Measurements from ENCODE around the gene SERPINB1.

The SERPINB1 gene

DNA sequence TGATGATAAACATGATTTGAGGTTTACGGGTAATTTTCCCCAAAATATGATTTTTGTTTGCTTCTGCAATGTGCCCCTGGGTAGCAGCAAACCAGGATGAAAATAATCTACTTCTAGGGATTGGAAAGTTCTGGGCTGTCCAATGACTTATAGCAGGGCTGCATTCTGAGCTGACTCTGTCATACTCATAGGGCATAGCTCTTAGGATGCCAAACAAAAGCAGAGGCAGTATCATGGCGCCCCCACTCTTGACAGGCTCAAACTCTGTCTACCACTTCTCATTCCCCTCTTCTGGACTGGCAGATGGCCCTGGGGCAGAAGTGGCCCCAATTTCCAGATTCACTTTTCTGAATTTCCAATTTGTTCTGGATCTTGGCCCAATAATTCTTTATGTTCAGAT is 10.3 kb downstream of the SERPINB1 start:
- no peak overlapping the region for H3K27ac ChIP-seq
- H3K4me3 ChIP-seq = no peak overlapping the region
- no peaks in the 10 kb centered on the region for H3K9me3 ChIP-seq (ENCODE audit: low read depth, low read length)
- TF ChIP-seq POLR2AphosphoS5 (IDR thresholded peaks at IDR 0.05; ENCODE audit: borderline replicate concordance, low read depth, low read length) (no peak), FOXP2 (optimal IDR thresholded peaks at IDR 0.05; ENCODE audit: control extremely low read depth, extremely low read length, insufficient read depth) (no peak), EZH2 (IDR thresholded peaks at IDR 0.05) (no peak)
- no peaks in the 10 kb centered on the region for H3K36me3 ChIP-seq (ENCODE audit: insufficient read depth, low read length)
- DNase-seq (ENCODE audit: low read depth, low spot score) = no peak
- no peak overlapping the region for H3K9ac ChIP-seq (ENCODE audit: insufficient read length)

DNA sequence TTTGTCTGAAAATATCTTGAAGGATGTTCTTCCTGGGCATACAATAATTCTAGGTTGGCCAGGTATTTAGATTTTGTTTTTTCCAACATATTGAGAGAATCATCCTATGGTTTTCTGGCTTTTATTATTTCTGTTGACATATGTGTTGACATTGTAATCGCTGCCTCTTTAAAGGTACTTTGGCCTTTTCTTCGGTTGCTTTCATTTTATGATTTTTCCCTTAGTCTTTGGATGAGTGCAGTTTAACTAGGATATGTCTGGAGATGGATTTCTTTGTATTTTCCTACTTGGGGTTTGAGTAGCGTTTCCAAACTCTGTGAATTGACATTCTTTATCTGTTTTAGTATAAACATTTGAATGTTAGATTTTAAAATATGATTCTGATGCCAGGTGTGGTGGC is 11.5 kb downstream of the SERPINB1 start:
- TF ChIP-seq POLR2AphosphoS5 (IDR thresholded peaks at IDR 0.05; ENCODE audit: borderline replicate concordance, low read depth, low read length) = no peak
- no peak for TF ChIP-seq EZH2 (IDR thresholded peaks at IDR 0.05)
- TF ChIP-seq FOXP2 (optimal IDR thresholded peaks at IDR 0.05; ENCODE audit: control extremely low read depth, extremely low read length, insufficient read depth) = no peak
- no peak overlapping the region for H3K4me3 ChIP-seq
- no peak for DNase-seq (ENCODE audit: low read depth, low spot score)
- H3K27ac ChIP-seq = no peak overlapping the region
- H3K9ac ChIP-seq (ENCODE audit: insufficient read length) = no peak overlapping the region
- no peaks in the 10 kb centered on the region for H3K36me3 ChIP-seq (ENCODE audit: insufficient read depth, low read length)
- H3K9me3 ChIP-seq (ENCODE audit: low read depth, low read length) = no peaks in the 10 kb centered on the region

DNA sequence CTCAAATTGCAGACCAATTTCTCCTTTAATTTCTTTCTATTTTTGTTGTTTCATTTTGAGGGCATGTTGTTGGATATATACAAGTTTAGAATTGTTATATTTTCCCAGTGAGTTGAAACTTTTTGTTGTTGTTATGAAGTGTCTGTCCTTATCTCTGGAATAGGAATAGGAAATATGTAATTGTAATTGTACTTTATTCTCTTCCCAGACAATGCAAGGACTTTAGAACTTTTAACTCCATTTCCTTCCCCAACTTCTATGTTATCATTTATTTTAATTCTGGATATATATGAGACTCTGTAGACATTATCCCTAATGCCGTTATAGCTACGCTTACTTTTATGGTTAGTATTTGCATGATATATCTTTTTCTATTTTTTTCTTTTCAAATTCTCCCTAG is 12.4 kb downstream of the SERPINB1 start:
- no peak overlapping the region for H3K27ac ChIP-seq
- DNase-seq (ENCODE audit: low read depth, low spot score) = no peak
- no peak for TF ChIP-seq POLR2AphosphoS5 (IDR thresholded peaks at IDR 0.05; ENCODE audit: borderline replicate concordance, low read depth, low read length)
- no peak for TF ChIP-seq EZH2 (IDR thresholded peaks at IDR 0.05)
- no peak for TF ChIP-seq FOXP2 (optimal IDR thresholded peaks at IDR 0.05; ENCODE audit: control extremely low read depth, extremely low read length, insufficient read depth)
- no peak overlapping the region for H3K9ac ChIP-seq (ENCODE audit: insufficient read length)
- H3K9me3 ChIP-seq (ENCODE audit: low read depth, low read length) = no peaks in the 10 kb centered on the region
- H3K4me3 ChIP-seq = no peak overlapping the region
- no peaks in the 10 kb centered on the region for H3K36me3 ChIP-seq (ENCODE audit: insufficient read depth, low read length)

DNA sequence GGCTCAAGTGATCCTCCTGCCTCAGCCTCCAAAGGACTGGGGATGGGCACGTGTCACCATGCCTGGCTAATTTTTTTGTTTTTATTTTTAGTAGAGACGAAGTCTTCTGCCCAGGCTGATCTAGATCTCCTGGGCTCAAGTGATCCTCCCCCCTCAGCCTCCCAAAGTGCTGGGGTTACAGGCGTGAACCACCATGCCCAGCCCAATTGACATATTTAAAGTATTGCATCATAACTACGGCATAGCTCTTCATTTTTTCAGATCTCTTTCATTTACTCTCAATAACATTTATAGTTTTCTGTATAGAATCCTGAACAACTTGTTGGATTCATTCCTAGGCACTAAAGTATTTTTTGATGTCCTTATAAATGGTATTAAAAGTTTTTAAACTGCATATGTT is 13.0 kb downstream of the SERPINB1 start:
- TF ChIP-seq POLR2AphosphoS5 (IDR thresholded peaks at IDR 0.05; ENCODE audit: borderline replicate concordance, low read depth, low read length) (no peak), EZH2 (IDR thresholded peaks at IDR 0.05) (no peak), FOXP2 (optimal IDR thresholded peaks at IDR 0.05; ENCODE audit: control extremely low read depth, extremely low read length, insufficient read depth) (no peak)
- no peak overlapping the region for H3K4me3 ChIP-seq

GRCh38 chr6:2827142-2827541 is 14.5 kb downstream of the SERPINB1 start:
- Histone ChIP-seq H3K4me3 (no peak overlapping the region), H3K27ac (no peak overlapping the region), H3K36me3 (ENCODE audit: insufficient read depth, low read length) (no peaks in the 10 kb centered on the region), H3K9me3 (ENCODE audit: low read depth, low read length) (no peaks in the 10 kb centered on the region), H3K9ac (ENCODE audit: insufficient read length) (no peak overlapping the region)
- TF ChIP-seq POLR2AphosphoS5 (IDR thresholded peaks at IDR 0.05; ENCODE audit: borderline replicate concordance, low read depth, low read length) = no peak
- TF ChIP-seq EZH2 (IDR thresholded peaks at IDR 0.05) = no peak
- no peak for TF ChIP-seq FOXP2 (optimal IDR thresholded peaks at IDR 0.05; ENCODE audit: control extremely low read depth, extremely low read length, insufficient read depth)
- no peak for DNase-seq (ENCODE audit: low read depth, low spot score)

More for the DNA sequence above, 13.0 kb downstream of the SERPINB1 start:
- no peaks in the 10 kb centered on the region for H3K36me3 ChIP-seq (ENCODE audit: insufficient read depth, low read length)
- H3K9ac ChIP-seq (ENCODE audit: insufficient read length) = no peak overlapping the region
- H3K9me3 ChIP-seq (ENCODE audit: low read depth, low read length) = no peaks in the 10 kb centered on the region
- DNase-seq (ENCODE audit: low read depth, low spot score) = no peak
- H3K27ac ChIP-seq = no peak overlapping the region

DNA sequence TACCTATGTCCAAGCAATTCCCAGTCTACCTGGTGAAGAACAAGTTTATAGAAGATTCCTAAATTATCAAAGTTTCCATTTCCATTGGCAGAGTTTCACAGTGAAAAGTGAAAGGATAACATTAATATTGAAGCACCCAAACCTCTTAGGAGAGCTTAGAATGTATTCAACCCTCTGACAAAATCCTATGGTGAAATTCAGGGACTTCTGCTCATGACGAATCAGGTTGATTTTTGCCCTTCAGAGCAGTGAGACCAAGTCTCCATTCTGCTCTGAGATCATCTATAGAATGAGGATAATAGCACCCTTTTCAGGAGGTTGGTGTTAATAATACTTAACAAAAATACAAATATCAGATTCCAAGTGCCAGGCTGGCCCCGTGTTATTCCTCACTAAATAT is 15.5 kb downstream of the SERPINB1 start:
- H3K9me3 ChIP-seq (ENCODE audit: low read depth, low read length) = no peaks in the 10 kb centered on the region
- no peak for DNase-seq (ENCODE audit: low read depth, low spot score)
- no peak overlapping the region for H3K4me3 ChIP-seq
- H3K9ac ChIP-seq (ENCODE audit: insufficient read length) = no peak overlapping the region
- TF ChIP-seq EZH2 (IDR thresholded peaks at IDR 0.05) = no peak
- TF ChIP-seq POLR2AphosphoS5 (IDR thresholded peaks at IDR 0.05; ENCODE audit: borderline replicate concordance, low read depth, low read length) = no peak
- H3K27ac ChIP-seq = no peak overlapping the region
- no peaks in the 10 kb centered on the region for H3K36me3 ChIP-seq (ENCODE audit: insufficient read depth, low read length)

DNA sequence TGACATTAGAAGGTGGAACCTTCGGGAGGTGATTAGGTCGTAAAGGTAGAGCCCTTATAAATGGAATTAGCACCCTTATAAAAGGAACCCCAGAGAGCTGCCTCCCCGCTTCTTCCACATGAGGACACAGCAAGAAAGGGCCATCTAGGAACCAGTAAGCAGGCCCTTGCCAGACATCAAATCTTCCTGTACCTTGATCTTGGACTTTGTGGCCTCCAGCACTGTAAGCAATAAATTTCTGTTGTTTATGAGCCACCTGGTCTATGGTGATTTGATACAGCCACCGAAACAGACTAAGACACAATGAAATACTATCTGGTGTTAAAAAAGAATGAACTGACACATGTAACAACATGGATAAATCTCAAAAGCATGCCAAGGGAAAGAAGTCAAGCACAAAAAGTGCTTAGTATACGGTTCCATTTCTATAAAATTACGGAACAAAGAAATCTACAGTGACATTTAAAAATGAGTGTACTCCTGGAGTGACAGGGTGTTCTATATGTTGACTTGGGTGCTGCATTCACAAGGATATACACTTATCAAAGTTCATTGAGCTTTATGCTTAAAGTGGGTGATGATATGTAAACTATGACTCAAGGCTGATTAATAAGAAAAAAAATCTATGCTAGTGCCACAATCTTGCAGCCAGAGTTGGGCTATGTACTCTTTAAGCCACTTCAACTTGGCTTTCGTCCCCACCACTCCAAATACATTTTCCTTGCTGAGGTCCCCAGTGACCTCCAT is 18.4 kb downstream of the SERPINB1 start:
- DNase-seq (ENCODE audit: low read depth, low spot score) = no peak
- H3K27ac ChIP-seq = no peak overlapping the region
- no peaks in the 10 kb centered on the region for H3K36me3 ChIP-seq (ENCODE audit: insufficient read depth, low read length)
- no peaks in the 10 kb centered on the region for H3K9me3 ChIP-seq (ENCODE audit: low read depth, low read length)
- TF ChIP-seq EZH2 (IDR thresholded peaks at IDR 0.05) (no peak), POLR2AphosphoS5 (IDR thresholded peaks at IDR 0.05; ENCODE audit: borderline replicate concordance, low read depth, low read length) (no peak), FOXP2 (optimal IDR thresholded peaks at IDR 0.05; ENCODE audit: control extremely low read depth, extremely low read length, insufficient read depth) (no peak)
- H3K9ac ChIP-seq (ENCODE audit: insufficient read length) = no peak overlapping the region
- H3K4me3 ChIP-seq = no peak overlapping the region

- no peaks in the 10 kb centered on the region for H3K36me3 ChIP-seq (ENCODE audit: insufficient read depth, low read length)
- no peak for DNase-seq (ENCODE audit: low read depth, low spot score)
- no peak for TF ChIP-seq POLR2AphosphoS5 (IDR thresholded peaks at IDR 0.05; ENCODE audit: borderline replicate concordance, low read depth, low read length)
- no peak for TF ChIP-seq EZH2 (IDR thresholded peaks at IDR 0.05)
- TF ChIP-seq FOXP2 (optimal IDR thresholded peaks at IDR 0.05; ENCODE audit: control extremely low read depth, extremely low read length, insufficient read depth) = no peak
- H3K27ac ChIP-seq = no peak overlapping the region
- no peak overlapping the region for H3K4me3 ChIP-seq
- H3K9ac ChIP-seq (ENCODE audit: insufficient read length) = no peak overlapping the region
- H3K9me3 ChIP-seq (ENCODE audit: low read depth, low read length) = peaks cover 2% of the 10 kb centered on the region; the same call in 1 of the 2 replicates
These were observed 20.1 kb downstream of the SERPINB1 start for GRCh38 chr6:2821554-2821953.

GRCh38 chr6:2820415-2820814 is 21.2 kb downstream of the SERPINB1 start:
- DNase-seq (ENCODE audit: low read depth, low spot score) = no peak
- no peak overlapping the region for H3K9ac ChIP-seq (ENCODE audit: insufficient read length)
- peaks cover 6% of the 10 kb centered on the region; the same call in 1 of the 2 replicates for H3K9me3 ChIP-seq (ENCODE audit: low read depth, low read length)
- no peak for TF ChIP-seq EZH2 (IDR thresholded peaks at IDR 0.05)
- no peak for TF ChIP-seq FOXP2 (optimal IDR thresholded peaks at IDR 0.05; ENCODE audit: control extremely low read depth, extremely low read length, insufficient read depth)
- no peak for TF ChIP-seq POLR2AphosphoS5 (IDR thresholded peaks at IDR 0.05; ENCODE audit: borderline replicate concordance, low read depth, low read length)
- no peak overlapping the region for H3K27ac ChIP-seq
- H3K36me3 ChIP-seq (ENCODE audit: insufficient read depth, low read length) = no peaks in the 10 kb centered on the region
- no peak overlapping the region for H3K4me3 ChIP-seq
